GM21576 (cell line): ENCODE results near the gene CD3D.

Experiments used
- ATAC-seq: cut with Tn5 transposase; IDR thresholded peaks from one replicate; pipeline ENCODE4 v1.9.1; 2021; ENCODE audit warnings: mild to moderate bottlenecking, moderate library complexity; ENCODE audit not compliant: unreplicated experiment

Gene CD3D

DNA sequence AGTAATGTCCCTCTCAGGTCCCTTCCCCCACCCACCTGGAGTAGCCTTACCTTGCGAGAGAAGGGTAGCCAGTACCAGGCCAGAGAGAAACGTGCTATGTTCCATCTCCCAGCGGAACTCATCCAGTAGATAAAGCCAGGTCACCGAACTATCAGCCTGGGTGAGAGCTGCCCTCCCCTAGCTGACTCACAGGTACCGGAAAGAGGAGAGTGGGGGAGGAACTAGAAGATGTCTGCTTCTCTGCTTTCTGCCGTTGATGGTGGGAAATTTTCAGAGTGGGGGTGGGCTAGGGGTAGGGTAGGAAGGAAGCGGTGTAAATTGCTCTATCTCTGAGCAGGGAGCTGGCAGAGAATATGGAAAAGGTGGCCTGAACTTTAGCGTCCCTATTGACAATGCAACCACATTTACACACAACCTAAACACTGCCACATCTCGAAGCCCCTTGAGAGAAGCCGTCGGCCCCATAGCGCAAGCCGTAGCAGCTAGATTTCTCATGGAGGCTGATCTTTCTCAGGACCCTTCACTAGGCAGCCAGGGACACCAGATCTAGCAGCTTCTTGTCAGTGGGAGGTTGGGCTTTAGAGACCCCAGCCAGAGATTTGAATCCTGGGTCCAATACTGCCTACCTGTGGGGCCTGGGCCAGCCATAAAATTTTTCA, at the start of gene CD3D:
Gene CD3D, minus strand, starts transcription at position 203 of the 659 bp plus-strand sequence. Its CDS starts 98 bp downstream, at position 105.
- ATAC-seq, result no peak

GRCh38 chr11:118383657-118384056, 41.2 kb upstream of the CD3D start:
- no peak for ATAC-seq

DNA sequence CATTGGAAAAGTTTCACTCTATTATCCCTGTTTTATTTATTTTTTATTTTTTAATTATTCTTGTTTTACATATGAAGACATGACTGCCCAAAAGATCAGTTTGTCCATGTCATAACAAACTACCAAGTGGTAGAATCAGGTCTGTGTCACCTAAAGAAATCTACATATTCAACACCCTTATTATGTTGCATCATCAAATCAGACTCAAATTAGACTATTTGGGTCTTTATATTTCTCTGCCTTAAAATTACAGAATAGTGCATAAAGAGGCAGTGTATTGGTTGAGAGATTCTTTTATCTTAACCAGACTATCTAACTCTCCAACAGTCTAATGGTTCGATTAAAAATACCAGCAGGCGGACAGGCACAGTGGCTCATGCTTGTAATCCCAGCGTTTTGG, 40.4 kb upstream of the CD3D start:
- ATAC-seq, result no peak

- no peak for ATAC-seq
Observed at GRCh38 chr11:118380571-118380970, 38.1 kb upstream of the CD3D start.

DNA sequence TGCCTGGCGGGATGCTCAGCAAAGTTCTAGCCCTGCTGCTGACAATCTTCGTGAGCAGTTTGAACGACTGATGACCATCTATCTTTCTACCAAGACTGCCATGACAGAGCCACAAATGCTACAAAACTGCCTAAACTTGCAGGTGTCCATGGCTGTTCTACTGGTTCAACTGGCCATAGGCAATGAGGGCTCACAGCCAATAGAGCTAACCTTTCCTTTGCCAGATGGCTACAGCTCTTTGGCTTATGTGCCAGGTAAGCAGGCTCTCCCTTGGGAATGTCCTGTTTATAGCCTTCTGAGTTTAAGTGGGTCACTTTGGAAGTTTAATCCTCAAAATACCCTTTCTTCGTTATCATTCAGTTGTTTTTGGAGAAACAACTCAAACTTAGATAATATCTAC, 37.0 kb upstream of the CD3D start:
- no peak for ATAC-seq

DNA sequence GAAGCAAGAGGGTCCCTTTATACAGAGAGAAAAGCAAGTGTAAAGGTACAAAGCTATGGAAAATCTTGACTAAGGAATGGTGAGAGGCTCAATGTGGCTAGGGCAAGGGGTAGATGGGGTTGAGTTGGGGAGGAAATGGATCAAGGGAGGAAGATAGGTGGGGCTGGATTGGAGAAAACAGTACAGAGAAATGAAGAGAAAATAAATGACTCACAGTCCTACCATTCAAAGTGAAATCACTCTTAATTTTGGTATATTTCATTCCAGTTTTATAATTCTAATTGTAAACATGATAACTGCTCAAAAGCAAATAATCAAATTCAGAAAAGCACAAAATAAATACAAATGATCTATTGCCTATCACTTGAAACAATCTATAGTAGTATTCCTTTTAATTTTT, 33.5 kb upstream of the CD3D start:
- no peak for ATAC-seq

- ATAC-seq, result no peak
Observed at GRCh38 chr11:118374729-118375128, 32.2 kb upstream of the CD3D start.

GRCh38 chr11:118373871-118374270, 31.4 kb upstream of the CD3D start:
- ATAC-seq, result no peak

DNA sequence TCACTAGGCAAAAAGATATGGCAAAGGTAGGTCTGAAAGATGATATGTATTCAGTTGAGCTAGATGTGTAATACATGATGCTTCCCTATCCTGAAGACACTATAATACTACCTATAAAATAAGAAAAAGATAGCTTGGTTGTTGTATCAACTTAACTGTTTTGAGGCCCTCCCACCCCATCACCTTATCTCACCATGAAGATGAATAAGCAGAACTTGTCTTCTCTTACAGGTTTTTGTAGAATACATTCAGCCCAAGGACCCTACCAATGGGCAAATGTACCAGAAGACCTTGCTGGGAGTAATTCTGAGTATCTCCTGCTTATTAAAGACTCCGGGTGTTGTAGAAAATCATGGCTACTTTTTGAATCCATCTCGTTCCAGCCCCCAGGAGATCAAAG, 30.8 kb upstream of the CD3D start:
- no peak for ATAC-seq

DNA sequence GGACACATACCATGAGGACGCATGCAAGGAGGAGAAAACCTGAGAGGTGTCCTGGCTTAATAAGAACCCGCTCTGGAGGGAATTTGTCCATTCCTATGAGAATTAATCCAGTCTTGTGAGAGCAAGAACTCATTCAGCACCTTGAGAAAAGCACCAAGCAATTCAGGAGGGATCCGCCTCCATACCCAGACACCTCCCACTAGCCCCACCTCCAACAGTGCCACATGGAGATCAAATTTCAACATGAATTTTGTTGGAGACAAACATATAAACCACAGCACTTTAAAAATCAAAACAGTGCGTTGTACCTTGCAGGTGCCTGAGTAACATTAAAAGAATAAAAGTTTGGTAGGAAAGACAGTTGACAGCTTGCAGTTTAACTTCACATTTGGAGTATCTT, 28.3 kb upstream of the CD3D start:
- no peak for ATAC-seq

- no peak for ATAC-seq
Observed at GRCh38 chr11:118366287-118366686, 23.8 kb upstream of the CD3D start.

DNA sequence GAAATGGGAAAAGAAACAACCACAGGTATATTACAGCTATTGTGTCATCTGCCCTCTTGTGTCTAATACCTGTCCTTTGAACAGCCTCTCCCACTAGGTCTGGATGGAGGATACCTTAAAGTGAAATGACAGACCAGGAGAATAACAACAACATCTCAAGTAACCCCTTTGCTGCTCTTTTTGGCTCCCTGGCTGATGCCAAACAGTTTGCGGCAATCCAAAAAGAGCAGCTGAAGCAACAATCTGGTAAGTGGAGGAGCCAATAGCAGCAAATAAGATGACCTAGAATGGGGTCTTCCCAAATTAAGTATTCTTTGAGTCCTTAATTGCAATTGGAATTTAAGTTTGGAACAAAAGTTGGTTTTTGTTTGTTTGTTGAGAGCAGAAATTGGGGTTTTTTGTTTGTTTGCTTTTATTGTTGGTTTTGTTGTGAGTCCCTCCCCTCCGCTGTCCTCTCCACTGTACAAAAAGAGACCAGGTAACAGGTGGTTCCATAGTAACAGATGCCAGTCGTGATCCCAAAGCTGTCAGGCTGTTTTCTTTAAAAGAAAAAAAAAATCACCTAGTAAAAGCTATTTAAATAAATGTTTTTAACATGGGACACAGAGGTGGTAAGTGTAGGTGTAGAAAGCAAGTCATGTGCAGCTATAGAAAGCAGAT, 22.6 kb upstream of the CD3D start:
- no peak for ATAC-seq

- peak; percentile 85 for ATAC-seq
Observed at GRCh38 chr11:118359295-118359958, 16.9 kb upstream of the CD3D start, which contains the start of gene UBE4A. Gene UBE4A, plus strand, starts transcription at chr11:118359600. Its CDS starts 5,481 bp downstream, at chr11:118365081.

GRCh38 chr11:118358071-118358470, 15.6 kb upstream of the CD3D start:
- no peak for ATAC-seq

GRCh38 chr11:118353084-118353710, 10.7 kb upstream of the CD3D start:
- no peak for ATAC-seq

DNA sequence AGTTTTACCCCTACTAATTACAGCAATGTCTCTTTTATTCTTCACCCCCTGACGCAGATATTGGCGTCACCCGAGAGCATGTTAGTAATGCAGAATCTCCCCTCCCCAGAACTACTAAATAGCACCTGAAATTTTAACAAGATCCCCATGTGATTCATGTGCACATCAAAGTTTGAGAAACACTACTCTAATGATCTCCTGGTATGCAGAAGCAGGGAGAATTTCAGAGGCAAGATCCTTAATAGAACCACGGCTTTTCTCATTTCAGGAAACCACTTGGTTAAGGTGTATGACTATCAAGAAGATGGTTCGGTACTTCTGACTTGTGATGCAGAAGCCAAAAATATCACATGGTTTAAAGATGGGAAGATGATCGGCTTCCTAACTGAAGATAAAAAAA, 7.0 kb upstream of the CD3D start:
- no peak for ATAC-seq

GRCh38 chr11:118343981-118344515, 1.5 kb upstream of the CD3D start, which contains the start of gene CD3G:
Gene CD3G, plus strand, starts transcription at chr11:118344344. Its CDS starts 80 bp downstream, at chr11:118344424.
- no peak for ATAC-seq

- no peak for ATAC-seq
Observed at GRCh38 chr11:118343248-118343647, 743 bp upstream of the CD3D start.

DNA sequence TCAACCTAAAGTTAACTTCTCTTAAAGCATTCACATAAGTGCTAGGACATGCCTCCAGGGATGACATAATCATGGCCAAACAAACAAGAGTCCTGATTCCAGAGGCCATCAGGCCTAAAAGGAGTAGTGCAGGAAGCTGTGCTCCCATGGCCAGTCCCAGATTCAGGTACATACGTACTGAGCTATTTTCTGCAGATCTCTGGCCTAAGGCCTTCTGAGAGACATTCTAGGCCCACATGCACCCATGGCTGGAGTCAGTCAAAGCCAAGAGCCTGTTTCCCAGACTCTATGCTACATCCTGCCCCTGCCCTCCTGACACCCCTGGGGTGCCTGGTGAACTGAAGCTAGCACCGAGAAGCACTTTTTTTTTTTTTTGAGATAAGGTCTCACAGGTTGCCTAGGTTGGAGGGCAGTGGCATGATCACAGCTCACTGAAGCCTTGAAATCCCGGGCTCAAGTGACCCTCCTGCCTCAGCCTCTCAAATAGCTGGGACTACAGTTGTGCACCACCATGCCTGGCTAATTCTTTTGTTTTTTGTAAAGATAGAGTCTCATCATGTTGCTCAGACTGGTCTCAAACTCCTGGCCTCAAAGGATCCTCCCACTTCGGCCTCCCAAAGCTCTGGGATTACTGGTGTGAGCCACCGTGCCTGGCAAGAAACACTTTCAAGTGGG, 553 bp downstream of the CD3D start:
- no peak for ATAC-seq

- no peak for ATAC-seq
Observed at GRCh38 chr11:118341261-118341660, 1.2 kb downstream of the CD3D start.

DNA sequence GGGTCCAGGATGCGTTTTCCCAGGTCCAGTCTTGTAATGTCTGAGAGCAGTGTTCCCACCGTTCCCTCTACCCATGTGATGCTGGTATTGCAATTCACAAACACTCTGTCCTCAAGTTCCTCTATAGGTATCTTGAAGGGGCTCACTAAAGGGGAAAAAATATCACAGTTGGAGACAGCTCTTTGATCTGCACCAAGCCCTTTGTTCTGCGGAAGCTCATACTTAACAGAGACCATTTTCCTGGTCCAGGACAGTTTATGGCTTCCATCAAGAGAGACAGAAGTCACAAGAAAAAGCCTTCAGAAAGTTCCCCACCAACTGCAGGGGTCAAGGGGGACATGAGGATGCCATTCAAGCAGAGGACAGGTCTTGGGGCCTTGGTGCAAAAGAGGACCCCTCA, 2.1 kb downstream of the CD3D start:
- no peak for ATAC-seq
